Brain microvascular endothelial cell (primary cell): ENCODE data around the gene CREB5.

Experiments used
- DNase-seq: peaks from one replicate; pipeline ENCODE4 v3.0.0-alpha.2; 2020
- H3K27ac ChIP-seq: fragments of 250-450 bp; sonication (Bioruptor Pico); 2 replicates; pipeline ENCODE4 v1.5.1; 2020; ENCODE audit warnings: mild to moderate bottlenecking, moderate library complexity
- H3K27me3 ChIP-seq: fragments of 250-450 bp; sonication (Bioruptor Pico); replicated peaks from 2 replicates; pipeline ENCODE4 v1.5.1; 2020; ENCODE audit warnings: mild to moderate bottlenecking
- H3K36me3 ChIP-seq: fragments of 250-450 bp; sonication (Bioruptor Pico); replicated peaks from 2 replicates; pipeline ENCODE4 v1.5.1; 2020; ENCODE audit warnings: mild to moderate bottlenecking
- H3K4me3 ChIP-seq: 2 replicates; pipeline ENCODE4 v1.5.1; 2011; ENCODE audit warnings: low read depth, mild to moderate bottlenecking, control low read depth, low read length, moderate library complexity
- in situ Hi-C: cut with HindIII; loops from 2 replicates; pipeline ENCODE4 v1.10.0; 2017; ENCODE audit warnings: low sequenced_read_pairs, low pct_ligation_motif_present
- TF ChIP-seq, protein P1 (sequence below): IDR thresholded peaks from 2 replicates; pipeline ENCODE4 v1.5.1; 2011; ENCODE audit warnings: low read depth, mild to moderate bottlenecking, moderate library complexity, low read length, control low read depth, inconsistent platforms; ENCODE audit errors: missing control alignments

The CREB5 gene

DNA sequence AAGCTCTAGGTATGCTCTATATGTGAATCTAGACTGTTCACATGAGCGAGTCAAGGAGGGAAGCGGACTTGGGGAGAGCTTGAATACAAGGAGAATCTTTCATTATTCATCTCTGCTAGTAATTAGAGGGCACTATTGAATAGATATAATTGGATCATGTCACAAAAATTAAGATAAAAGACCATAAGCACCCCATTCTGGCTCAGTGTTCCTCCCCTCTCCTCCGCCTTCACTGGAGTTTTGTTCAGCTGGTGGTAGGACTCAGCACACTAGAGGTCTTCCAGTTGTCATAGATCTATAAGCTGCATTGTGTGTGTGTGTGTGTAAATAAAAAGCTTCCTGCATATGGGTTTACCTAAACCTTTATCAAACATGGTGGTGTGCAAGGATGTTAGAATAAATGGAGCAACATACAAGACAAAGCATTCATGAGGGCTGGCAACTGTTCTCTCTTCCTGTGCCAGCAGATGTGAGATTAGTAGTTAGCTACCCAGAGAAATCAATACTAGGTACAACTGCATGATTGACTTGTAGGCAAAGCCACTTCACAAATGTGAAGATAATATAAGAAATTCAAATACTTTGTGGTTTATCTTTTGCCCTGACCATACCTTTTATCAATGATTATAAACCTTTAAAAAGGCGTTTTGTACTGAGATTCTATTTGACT is 142.6 kb downstream of the CREB5 start:
- H3K36me3 ChIP-seq: no peaks in the 10 kb centered on the region
- no peak overlapping the region for H3K4me3 ChIP-seq
- no peak overlapping the region for H3K27ac ChIP-seq
- in situ Hi-C loops: no loop called here
- H3K27me3 ChIP-seq: no peaks in the 10 kb centered on the region
- TF ChIP-seq, protein P1, sequence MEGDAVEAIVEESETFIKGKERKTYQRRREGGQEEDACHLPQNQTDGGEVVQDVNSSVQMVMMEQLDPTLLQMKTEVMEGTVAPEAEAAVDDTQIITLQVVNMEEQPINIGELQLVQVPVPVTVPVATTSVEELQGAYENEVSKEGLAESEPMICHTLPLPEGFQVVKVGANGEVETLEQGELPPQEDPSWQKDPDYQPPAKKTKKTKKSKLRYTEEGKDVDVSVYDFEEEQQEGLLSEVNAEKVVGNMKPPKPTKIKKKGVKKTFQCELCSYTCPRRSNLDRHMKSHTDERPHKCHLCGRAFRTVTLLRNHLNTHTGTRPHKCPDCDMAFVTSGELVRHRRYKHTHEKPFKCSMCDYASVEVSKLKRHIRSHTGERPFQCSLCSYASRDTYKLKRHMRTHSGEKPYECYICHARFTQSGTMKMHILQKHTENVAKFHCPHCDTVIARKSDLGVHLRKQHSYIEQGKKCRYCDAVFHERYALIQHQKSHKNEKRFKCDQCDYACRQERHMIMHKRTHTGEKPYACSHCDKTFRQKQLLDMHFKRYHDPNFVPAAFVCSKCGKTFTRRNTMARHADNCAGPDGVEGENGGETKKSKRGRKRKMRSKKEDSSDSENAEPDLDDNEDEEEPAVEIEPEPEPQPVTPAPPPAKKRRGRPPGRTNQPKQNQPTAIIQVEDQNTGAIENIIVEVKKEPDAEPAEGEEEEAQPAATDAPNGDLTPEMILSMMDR: no peak
- DNase-seq: no peak

DNA sequence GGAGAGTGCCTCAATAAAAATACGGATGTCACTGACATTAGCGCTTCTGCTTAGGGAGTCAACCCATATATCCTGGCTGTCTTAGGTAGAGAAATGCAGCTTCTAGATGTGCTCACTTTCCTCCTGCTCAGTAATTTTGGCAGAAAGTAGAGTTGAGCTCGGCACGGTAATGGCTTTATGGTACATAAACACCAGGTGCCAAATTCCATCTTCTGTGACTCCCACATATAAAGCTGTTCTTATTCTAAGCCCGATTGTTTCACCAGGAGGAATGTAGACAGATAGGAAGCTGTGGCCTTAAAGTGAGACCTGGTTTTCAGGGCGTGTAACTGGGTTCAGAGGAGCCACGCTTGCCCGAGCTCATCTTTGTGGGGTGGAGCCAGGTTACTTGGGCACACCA is 143.7 kb downstream of the CREB5 start:
- DNase-seq: no peak

DNA sequence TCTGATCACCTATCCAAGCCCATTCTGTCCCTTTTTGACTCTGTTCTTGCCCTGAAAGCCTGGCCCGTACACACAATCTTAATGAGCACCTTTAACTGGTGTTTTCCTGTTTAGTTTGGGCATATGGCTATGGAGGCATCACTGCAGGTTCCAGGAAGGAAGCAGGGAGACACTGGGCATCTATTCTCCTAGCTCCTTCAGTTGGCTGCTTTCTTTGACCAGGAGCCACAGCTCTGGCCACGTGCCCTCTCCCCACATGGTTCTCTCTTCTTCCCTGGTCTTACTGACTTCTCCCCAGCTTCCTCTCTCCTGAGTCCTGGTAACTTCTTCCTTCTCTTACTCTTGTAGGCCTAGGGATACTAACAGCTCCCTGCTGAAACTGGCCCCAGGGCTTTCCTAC is 144.4 kb downstream of the CREB5 start:
- no peak overlapping the region for H3K4me3 ChIP-seq
- DNase-seq: no peak
- TF ChIP-seq, protein P1: no peak
- in situ Hi-C loops: no loop called here
- no peaks in the 10 kb centered on the region for H3K27me3 ChIP-seq
- H3K36me3 ChIP-seq: no peaks in the 10 kb centered on the region
- H3K27ac ChIP-seq: no peak overlapping the region

More for the DNA sequence above, 143.7 kb downstream of the CREB5 start:
- Histone ChIP-seq H3K4me3 (no peak overlapping the region), H3K27ac (no peak overlapping the region), H3K36me3 (no peaks in the 10 kb centered on the region), H3K27me3 (no peaks in the 10 kb centered on the region)
- TF ChIP-seq, protein P1: no peak
- in situ Hi-C loops: no loop called here

DNA sequence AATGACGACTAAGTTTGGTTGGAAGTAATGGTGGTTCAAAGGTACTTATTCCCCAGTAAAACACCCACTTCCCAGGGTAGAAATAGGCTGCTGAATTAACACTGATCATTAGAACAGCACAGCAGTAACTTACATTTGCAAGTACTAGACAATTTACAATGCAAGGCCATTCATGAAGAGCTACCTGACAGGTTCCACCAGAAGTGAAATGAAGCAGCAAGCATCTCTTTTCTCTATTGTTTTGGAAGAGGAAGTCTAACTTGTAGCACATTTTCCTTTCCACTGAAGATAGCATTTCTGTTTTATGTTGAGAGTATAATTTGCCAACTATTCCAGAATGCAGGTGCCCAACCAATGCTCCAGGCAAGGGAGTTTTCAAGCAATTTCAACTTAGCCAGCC is 145.9 kb downstream of the CREB5 start:
- TF ChIP-seq, protein P1: no peak
- Histone ChIP-seq H3K27me3 (no peaks in the 10 kb centered on the region), H3K27ac (no peak overlapping the region), H3K4me3 (no peak overlapping the region), H3K36me3 (no peaks in the 10 kb centered on the region)
- DNase-seq: no peak
- in situ Hi-C loops: no loop called here

DNA sequence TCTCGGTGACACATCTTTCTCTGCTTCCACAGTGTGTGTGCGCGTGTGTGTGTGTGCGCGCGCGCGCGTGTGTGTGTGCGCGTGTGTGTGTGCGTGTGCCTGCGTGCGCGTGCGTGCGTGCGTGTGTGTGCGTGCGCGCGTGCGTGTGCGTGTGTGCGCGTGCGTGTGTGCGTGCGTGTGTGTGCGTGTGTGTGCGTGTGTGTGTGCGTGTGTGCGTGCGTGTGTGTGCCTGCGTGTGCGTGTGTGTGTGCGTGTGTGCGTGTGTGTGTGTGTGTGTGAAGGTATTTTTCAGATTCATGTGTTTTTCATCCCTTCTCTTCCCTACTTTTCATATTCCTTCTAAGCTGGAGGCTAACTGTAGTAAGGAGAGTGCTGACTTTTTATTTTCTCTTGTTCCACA is 148.4 kb downstream of the CREB5 start:
- Histone ChIP-seq H3K27me3 (no peaks in the 10 kb centered on the region), H3K4me3 (no peak overlapping the region), H3K36me3 (no peaks in the 10 kb centered on the region), H3K27ac (no peak overlapping the region)
- in situ Hi-C loops: no loop called here
- no peak for DNase-seq
- TF ChIP-seq, protein P1: no peak

DNA sequence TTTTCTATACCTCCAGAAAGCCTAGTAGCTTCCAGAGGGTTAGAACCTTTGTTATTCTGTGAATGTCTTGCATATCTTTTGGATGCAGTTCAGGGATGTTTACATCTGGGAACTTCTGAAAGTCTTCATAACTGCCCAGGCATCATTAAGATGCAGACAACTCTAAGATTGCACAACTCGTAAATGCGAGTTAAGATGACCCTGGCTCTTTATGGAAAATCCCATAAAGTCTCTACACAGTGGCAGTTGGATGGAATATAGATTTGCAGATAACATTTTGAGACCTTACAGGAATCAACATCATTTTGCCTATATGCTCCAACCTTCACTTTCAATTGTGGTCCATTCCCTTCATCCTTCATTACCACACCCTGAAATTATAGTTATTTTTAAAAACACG is 151.7 kb downstream of the CREB5 start:
- H3K36me3 ChIP-seq: no peaks in the 10 kb centered on the region
- no peak overlapping the region for H3K27ac ChIP-seq
- TF ChIP-seq, protein P1: no peak
- in situ Hi-C loops: no loop called here
- H3K27me3 ChIP-seq: no peaks in the 10 kb centered on the region
- no peak for DNase-seq
- no peak overlapping the region for H3K4me3 ChIP-seq
